Measurements from ENCODE around the gene POLA1. TPM values are rescaled to one million over a fixed set of nuclear protein-coding genes. Genes with fewer than 3 reads are reported as not detected.

The POLA1 gene
- total and polyA plus RNA-seq, 2 donors from 2014 or later, result 2.2 to 9.7 TPM

DNA sequence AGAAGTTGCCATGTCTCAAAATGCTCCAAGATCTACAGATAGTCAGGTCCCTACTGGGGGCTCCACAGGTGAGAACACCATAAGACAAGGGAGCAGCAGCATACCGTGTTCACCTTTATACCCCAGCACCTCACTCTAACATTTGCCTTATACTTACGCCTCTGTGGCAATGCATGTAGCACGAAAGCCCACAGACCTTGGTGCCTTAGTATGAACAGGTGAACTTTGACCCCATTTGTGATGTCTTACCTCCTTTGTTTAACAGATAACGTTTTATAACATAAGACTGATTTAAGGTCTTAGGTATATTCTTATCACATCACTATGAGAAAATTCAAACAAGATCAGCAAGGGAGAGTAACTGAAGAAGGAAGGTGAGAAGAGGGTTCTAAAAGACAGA lies 193.2 kb downstream of the POLA1 start:
- FAIRE-seq, result no peak
- no peak overlapping the region for H3K4me3 ChIP-seq (ENCODE audit: low read length in 3 of 3)

DNA sequence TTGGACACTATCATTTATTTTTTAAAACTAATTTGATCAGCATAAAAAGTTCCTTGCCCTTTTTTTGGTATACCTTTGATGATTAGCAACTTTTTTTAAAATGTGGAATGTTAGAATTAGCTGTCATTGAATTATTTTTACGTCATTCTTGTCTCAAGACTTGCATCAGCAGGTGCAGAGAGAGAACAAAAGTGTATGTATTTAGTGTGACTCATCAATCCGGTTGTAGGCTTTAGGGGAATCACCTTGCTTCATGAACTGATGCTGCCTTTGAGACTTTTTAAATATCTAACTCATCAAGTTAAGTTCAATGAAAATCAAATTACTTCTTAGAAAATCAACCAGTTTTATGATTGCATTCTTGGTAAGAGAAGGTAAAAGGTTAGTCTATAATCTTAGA lies 197.0 kb downstream of the POLA1 start:
- TF ChIP-seq, protein P1, sequence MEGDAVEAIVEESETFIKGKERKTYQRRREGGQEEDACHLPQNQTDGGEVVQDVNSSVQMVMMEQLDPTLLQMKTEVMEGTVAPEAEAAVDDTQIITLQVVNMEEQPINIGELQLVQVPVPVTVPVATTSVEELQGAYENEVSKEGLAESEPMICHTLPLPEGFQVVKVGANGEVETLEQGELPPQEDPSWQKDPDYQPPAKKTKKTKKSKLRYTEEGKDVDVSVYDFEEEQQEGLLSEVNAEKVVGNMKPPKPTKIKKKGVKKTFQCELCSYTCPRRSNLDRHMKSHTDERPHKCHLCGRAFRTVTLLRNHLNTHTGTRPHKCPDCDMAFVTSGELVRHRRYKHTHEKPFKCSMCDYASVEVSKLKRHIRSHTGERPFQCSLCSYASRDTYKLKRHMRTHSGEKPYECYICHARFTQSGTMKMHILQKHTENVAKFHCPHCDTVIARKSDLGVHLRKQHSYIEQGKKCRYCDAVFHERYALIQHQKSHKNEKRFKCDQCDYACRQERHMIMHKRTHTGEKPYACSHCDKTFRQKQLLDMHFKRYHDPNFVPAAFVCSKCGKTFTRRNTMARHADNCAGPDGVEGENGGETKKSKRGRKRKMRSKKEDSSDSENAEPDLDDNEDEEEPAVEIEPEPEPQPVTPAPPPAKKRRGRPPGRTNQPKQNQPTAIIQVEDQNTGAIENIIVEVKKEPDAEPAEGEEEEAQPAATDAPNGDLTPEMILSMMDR (IDR thresholded peaks at IDR 0.05; ENCODE audit: borderline replicate concordance, extremely low read depth, insufficient read depth), result no peak
- H3K9ac ChIP-seq (ENCODE audit: low read length in 3 of 3), result no peak overlapping the region
- no peaks in the 10 kb centered on the region for H3K27me3 ChIP-seq (ENCODE audit: control insufficient read depth, insufficient read depth, low read length)
- no peak overlapping the region for H3K4me3 ChIP-seq (ENCODE audit: low read length in 3 of 3)
- intact Hi-C loops (cut with DNase I), result no loop called here
- H3K4me1 ChIP-seq (ENCODE audit: control insufficient read depth in 2 of 3, insufficient read depth in 2 of 3, low read depth in 1 of 3, low read length in 3 of 3), result no peaks in the 10 kb centered on the region
- DNase-seq (no peak), FAIRE-seq (peak; percentile 30)
- no peaks in the 10 kb centered on the region for H3K36me3 ChIP-seq (ENCODE audit: control insufficient read depth in 2 of 3, insufficient read depth in 3 of 3, low read length in 3 of 3)
- H3K27ac ChIP-seq (ENCODE audit: low read depth in 2 of 2, low read length in 2 of 2), result no peak overlapping the region
- no peaks in the 10 kb centered on the region for H3K9me3 ChIP-seq (ENCODE audit: control insufficient read depth in 2 of 3, insufficient read depth in 1 of 3, low read length in 3 of 3)

More for the DNA sequence above, 193.2 kb downstream of the POLA1 start:
- DNase-seq, result no peak
- no peaks in the 10 kb centered on the region for H3K27me3 ChIP-seq (ENCODE audit: control insufficient read depth, insufficient read depth, low read length)
- TF ChIP-seq, protein P1 (IDR thresholded peaks at IDR 0.05; ENCODE audit: borderline replicate concordance, extremely low read depth, insufficient read depth), result no peak
- H3K27ac ChIP-seq (ENCODE audit: low read depth in 2 of 2, low read length in 2 of 2), result no peak overlapping the region
- no peaks in the 10 kb centered on the region for H3K36me3 ChIP-seq (ENCODE audit: control insufficient read depth in 2 of 3, insufficient read depth in 3 of 3, low read length in 3 of 3)
- no peak overlapping the region for H3K9ac ChIP-seq (ENCODE audit: low read length in 3 of 3)
- H3K4me1 ChIP-seq (ENCODE audit: control insufficient read depth in 2 of 3, insufficient read depth in 2 of 3, low read depth in 1 of 3, low read length in 3 of 3), result no peaks in the 10 kb centered on the region
- H3K9me3 ChIP-seq (ENCODE audit: control insufficient read depth in 2 of 3, insufficient read depth in 1 of 3, low read length in 3 of 3), result no peaks in the 10 kb centered on the region
- intact Hi-C loops (cut with DNase I), result no loop called here

DNA sequence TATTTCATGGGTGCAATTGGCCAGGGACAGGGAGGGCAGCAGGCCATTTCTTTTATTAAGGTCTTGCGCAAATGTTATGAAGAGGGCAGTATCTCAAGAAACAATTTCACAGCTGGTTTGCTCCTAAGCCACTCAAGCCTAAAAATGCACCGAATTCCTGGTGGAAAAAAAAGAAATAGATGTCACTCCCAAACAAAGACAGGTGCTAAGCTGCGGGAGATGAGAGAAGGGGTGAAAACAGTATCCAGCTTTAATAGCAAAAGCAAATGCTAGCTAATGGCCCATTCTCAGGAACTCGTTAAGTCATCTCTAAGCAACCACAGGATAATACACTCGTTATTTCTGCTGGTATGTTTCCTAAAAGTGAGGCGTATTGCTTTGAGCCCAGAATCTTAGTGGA lies 205.7 kb downstream of the POLA1 start:
- TF ChIP-seq, protein P1 (IDR thresholded peaks at IDR 0.05; ENCODE audit: borderline replicate concordance, extremely low read depth, insufficient read depth), result no peak
- H3K4me3 ChIP-seq (ENCODE audit: low read length in 3 of 3), result no peak overlapping the region
- no peaks in the 10 kb centered on the region for H3K36me3 ChIP-seq (ENCODE audit: control insufficient read depth in 2 of 3, insufficient read depth in 3 of 3, low read length in 3 of 3)
- H3K27me3 ChIP-seq (ENCODE audit: control insufficient read depth, insufficient read depth, low read length), result no peaks in the 10 kb centered on the region
- H3K9me3 ChIP-seq (ENCODE audit: control insufficient read depth in 2 of 3, insufficient read depth in 1 of 3, low read length in 3 of 3), result no peaks in the 10 kb centered on the region
- H3K9ac ChIP-seq (ENCODE audit: low read length in 3 of 3), result no peak overlapping the region
- FAIRE-seq (no peak), DNase-seq (peak in 2 of 5 donors; percentile 3 to 8)
- H3K27ac ChIP-seq (ENCODE audit: low read depth in 2 of 2, low read length in 2 of 2), result no peak overlapping the region
- intact Hi-C loops (cut with DNase I), result no loop called here
- no peaks in the 10 kb centered on the region for H3K4me1 ChIP-seq (ENCODE audit: control insufficient read depth in 2 of 3, insufficient read depth in 2 of 3, low read depth in 1 of 3, low read length in 3 of 3)

DNA sequence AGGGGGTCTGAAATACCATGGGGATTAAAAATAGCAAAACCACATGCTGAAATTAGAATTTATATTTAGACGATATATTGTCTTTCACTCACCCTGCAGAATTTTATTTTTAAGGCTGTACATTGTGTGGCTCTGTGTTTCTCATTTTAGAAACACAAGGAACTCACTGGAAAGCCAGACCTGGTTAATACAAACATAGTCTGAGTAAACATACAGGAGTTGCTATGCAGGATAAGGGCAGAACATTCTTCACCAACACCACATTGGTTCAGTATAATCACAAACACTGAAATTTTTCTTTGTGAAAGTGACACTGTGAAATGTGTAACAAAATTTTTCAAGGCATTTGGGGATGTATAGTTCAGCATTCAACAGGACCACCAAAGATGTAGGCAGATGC lies 206.5 kb downstream of the POLA1 start:
- H3K9ac ChIP-seq (ENCODE audit: low read length in 3 of 3), result no peak overlapping the region
- H3K27me3 ChIP-seq (ENCODE audit: control insufficient read depth, insufficient read depth, low read length), result no peaks in the 10 kb centered on the region
- H3K9me3 ChIP-seq (ENCODE audit: control insufficient read depth in 2 of 3, insufficient read depth in 1 of 3, low read length in 3 of 3), result no peaks in the 10 kb centered on the region
- H3K4me3 ChIP-seq (ENCODE audit: low read length in 3 of 3), result no peak overlapping the region
- intact Hi-C loops (cut with DNase I), result no loop called here
- DNase-seq (no peak), FAIRE-seq (no peak)
- TF ChIP-seq, protein P1 (IDR thresholded peaks at IDR 0.05; ENCODE audit: borderline replicate concordance, extremely low read depth, insufficient read depth), result no peak
- no peaks in the 10 kb centered on the region for H3K36me3 ChIP-seq (ENCODE audit: control insufficient read depth in 2 of 3, insufficient read depth in 3 of 3, low read length in 3 of 3)
- H3K27ac ChIP-seq (ENCODE audit: low read depth in 2 of 2, low read length in 2 of 2), result no peak overlapping the region
- no peaks in the 10 kb centered on the region for H3K4me1 ChIP-seq (ENCODE audit: control insufficient read depth in 2 of 3, insufficient read depth in 2 of 3, low read depth in 1 of 3, low read length in 3 of 3)

Measured in kidney (tissue), 14 donors.